Activated T-cell treated with anti-CD3 and anti-CD28 coated beads, Interleukin-2, amount 50 U/mL, for 1 hour (primary cell): ENCODE data around the gene ARPP19.
"Not testable (repeated sequence)": the region's sequence is repeated elsewhere in the genome, so short reads cannot be mapped to it uniquely, and the experiment has no call there.

ENCODE experiments used
- DNase-seq: peaks from one replicate; pipeline ENCODE4 v3.0.0-alpha.2; 2020

ARPP19 gene

DNA sequence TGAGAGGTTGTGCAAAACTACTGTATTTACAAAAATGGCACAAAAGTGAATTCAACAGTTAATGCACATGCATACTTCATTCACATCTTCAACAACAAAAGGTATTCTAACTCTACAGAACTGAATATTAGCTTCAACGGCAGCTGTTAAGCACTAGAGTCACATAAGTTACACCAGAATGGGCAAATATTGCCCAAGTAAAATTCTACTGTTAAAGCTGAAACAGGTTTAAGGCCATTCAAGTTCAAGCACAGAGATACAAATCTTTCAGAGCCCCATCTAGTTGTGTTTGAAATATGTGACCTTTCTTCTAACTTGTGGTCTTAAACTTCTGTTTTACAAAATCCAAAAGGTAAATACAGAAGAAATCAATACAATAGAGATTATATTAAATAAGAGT lies 17.6 kb downstream of the ARPP19 start:
- DNase-seq, result not testable (repeated sequence)

DNA sequence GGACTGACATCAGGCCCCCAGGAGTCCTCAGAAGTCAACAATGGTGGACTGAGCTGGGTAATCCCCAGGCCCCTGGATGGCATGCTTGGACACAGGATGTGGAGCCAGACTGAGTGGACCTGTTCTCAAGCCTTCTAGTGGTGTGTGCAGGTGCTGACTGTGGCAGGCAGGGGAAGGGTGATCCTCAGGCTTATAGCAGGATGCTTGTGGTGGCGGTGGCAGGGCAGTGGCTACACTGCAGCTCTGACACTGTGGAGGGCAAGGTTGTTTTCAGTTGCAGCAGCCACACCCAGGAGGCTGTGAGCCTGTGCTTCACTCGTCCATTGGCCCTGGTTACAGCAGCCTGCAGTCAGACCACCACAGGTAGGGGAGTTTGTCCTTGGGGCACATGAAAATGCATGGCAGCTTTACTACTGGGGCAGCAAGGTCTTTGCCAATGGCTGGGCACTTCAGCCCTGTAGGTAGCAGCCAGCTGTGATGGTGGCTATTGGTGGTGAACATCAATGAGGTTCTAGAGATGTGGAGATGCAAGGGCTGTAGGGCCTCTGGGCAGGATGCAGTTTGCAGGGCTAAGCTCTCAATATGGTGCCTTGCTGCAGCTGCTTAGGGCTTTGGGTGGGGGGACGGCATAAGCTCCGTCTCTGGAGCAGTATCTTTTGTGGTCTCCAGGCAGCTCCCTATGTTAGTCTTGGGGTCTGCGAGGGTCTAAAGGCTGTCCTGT lies 22.6 kb downstream of the ARPP19 start:
- DNase-seq, result no peak

DNA sequence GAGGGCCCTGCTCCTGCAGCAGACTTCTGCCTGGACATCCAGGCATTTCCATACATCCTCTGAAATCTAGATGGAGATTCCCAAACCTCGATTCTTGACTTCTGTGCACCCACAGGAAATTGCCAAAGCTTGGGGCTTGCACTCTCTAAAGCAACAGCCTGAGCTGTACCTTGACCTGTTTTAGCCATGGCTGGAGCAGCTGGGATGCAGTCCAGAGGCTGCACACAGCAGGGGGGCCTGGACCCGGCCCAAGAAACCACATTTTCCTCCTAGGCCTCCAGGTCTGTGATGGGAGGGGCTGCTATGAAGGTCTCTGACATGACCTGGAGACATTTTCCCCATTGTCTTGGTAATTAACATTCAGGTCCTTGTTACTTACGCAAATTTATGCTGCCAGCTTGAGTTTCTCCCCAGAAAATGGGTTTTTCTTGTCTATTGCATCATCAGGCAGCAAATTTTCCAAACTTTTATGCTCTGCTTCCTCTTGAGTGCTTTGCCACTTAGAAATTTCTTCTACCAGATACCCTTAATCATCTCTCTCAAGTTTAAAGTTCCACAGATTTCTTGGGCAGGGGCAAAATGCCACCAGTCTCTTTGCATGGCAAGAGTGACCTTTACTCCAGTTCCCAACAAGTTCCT lies 28.3 kb downstream of the ARPP19 start:
- DNase-seq, result no peak

DNA sequence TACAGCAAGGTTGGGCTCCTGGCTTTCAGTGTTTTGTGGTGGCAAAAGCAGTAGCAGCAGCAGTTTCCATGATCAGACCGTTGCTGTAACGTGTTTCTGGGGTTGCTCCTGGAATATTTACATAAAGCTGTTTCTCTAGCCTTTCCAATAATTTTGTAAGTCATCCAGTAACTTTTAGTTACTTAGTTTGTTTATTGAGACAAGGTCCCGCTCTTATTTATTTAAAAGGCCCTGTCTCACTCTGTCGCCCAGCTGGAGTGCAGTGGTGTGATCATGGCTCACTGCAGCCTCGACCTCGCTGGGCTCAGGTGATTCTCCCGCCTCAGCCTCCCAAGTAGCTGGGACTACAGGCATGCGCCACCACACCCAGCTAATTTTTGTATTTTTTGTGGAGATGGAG lies 31.4 kb downstream of the ARPP19 start:
- no peak for DNase-seq

DNA sequence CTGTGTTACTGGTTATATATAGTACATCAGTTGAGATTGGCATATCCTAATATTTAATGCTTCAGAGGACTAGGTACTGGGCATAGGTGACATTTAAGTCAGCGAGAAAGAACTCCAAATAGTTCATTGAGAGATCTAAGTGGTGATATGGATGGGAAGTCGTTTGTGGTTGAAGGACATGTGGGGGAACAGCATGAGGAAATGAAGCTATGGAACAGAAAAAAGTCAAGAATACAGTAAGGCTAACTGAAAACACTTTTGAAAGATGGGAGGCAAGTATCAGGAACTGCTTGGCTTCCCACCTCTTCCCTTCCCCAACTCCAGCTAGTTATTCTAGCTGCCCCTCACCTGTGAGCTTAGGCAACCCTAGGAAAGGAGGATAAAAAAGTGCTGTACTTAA lies 36.4 kb downstream of the ARPP19 start:
- no peak for DNase-seq

DNA sequence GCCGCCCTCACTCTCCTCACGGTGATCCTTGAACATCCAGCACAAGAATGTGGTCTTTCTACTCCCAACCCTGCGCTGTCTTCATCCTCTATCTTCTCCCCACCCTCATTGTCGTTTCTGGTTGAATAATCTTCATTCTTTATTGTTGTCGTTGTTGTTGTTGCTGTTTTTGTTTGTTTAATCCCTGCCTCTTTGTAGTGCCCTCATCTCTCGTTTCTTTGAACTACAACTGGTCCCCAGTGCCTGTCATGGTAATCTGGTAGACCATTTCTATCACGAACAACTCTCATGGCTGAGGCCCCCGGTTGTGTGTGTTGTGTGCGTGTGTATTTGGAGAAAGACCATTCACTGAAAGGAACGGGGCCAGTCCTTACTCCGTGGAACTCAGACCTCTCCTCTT lies 38.9 kb downstream of the ARPP19 start:
- no peak for DNase-seq

DNA sequence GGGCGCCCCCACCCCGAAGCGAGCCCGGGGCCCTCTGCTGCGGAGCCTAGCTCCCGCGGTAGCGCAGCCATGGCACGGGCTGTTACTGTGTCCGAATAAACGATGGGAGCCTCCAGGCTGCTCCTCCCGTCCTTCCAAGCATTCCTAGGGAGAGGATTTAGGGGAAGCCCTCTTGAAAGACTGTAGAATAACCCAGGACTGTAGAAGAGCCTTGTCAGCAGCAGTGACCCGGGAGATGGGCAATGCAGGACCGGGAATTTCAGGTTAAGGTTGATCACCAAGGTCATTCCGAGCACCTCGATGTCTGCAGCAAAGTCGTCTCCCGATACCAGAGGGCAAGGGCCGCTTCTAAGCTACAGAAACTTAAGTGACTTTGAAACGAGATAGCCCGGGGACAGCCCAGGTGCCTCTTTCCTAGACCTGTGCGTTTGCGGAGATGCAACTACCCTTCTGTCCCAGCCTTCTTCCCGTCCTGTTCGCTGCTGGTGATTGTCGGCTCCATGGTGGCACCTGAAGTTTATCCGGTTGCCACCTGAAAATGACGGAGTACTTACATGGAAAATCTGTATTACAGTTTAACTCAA lies 39.4 kb downstream of the ARPP19 start:
- DNase-seq, result peak; percentile 48

DNA sequence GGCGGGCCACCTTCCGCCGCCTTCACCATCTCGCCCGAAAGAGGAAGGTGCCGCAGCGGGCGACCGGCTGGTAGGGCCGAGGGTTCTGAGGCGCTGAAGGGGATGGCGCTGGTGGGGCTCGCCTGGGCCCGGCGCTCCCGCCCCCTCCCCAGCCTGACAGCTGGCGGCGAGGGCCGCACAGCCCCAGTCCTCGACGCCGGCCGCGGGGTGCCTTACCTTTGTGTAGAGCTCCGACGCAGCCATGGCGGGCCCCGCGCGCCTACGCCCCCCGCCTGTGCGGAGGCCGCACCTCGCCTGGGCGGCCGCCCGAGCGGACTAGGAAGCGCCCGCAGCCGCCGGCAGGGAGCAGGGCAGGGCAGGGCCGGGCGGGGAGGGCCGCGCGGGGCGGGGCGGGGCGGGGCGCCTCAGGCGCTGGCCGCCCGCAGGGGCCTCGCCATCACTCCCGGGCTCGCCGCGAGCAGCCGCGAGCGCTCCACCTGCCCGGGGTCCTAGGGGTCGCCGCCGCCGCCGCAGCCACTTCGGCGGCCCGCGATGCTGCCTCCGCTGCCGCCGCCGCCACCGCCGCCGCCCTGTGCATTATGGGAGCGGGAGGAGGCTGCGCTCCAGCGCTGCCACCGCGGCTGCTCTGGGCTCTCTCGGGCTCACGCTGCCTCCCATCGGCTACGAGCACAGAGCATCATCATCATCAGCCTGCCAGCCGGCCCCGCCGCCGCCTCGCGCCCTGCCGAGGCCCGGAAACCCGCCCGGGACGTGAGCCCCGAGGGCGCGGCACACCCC lies 40.1 kb downstream of the ARPP19 start, which contains the start of gene MYO5A:
Gene MYO5A (minus strand): TSS at position 317 of the 777 bp plus-strand sequence. CDS start 74 bp downstream, at position 243.
- DNase-seq, result peak; percentile 83

DNA sequence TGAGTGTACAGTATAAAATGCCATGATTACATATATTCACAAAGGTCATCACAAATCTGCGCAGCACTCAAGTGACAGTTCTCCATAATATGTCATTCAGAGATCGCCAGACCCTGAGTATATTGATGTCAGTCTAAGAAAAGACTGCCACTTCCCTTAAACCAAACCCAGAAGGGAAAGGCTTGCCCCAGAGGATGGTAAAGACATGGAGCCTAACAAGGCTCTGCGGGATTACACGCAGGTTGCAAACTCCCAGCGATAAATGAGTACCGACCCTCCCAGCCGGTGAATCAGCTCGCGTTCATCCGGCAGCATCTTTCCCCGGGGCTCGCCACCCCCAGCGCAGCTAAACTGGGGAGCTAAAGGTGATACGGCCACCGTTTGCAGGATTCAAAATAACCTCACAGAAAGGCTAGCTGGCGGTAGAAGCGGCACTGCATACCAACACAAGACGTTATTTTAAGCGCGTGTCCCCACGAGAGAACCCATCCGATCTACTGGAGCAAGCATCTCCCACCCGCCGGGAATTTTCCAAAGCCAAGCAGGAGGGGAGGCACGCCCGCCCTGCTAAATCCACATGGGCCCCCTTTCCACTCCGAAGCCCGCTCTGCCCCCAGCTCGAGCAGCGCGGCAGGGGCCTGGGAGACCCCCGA lies 40.8 kb downstream of the ARPP19 start:
- peak; percentile 58 for DNase-seq

DNA sequence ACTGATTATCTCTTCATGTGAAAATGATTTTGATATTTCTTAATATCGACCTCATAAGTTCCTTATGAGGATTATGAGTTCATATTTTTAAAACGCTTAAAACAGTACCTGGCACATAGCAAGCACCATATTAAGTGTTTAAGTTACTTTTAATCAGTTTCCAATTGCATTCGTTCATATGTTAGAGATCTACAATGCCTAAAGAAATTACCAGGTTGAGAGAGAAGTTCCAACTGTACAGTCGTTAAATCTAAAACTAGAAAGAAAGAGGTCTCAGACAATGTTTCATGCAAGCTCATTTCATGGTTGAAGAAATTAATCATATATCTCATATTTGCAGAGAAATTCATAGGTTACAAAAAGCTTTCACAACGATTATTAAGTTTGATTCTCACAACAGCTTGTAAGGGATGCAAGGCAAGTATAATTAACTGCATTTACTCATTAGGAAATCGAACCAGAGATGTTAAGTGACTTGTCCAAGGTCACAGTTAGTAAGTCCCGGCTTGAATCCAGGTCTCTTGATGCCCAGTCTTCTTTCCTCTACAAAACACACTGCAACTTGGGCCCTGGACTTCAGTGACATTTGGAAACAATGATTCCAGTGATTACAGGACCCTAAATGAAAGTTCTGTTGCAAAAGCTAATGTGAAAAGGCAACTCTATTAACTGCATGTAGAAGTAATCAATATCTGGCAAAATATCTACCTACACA lies 41.5 kb downstream of the ARPP19 start:
- no peak for DNase-seq

DNA sequence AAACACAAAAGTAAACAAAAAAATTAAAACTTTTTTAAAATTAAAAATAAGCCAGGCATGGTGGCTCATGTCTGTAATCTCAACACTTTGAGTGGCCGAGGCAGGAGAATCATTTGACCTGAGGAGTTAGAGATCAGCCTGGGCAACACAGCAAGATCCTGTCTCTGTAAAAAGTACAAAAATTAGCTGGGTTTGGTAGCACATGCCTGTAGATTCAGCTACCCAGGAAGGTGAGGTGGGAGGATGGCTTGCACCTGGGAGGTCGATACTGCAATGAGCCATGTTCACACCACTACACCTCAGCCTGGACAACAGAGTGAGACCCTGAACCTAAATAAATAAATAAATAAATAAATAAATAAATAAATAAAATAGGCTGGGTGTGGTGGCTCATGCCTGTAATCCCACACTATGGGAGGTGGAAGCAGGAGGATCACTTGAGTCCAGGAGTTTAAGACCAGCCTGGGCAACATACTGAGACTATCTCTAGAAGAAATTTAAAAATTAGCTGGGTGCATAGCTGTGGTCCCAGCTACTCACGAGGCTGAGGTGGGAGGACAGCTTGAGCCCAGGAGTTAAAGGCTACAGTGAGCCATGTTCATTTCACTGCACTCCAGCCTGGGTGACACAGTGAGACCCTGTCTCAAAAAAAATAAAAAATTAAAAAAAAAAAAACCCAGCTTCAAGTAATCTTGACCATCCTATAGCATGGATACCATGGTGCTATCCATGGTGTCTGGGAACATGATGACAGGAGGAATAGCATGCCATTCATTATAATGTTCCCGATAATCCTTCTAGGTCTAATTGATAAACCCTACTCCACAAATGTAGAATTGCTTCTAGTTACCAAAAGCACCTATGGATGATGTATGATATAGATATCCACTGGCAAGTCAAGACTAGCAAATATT lies 44.4 kb downstream of the ARPP19 start:
- no peak for DNase-seq

DNA sequence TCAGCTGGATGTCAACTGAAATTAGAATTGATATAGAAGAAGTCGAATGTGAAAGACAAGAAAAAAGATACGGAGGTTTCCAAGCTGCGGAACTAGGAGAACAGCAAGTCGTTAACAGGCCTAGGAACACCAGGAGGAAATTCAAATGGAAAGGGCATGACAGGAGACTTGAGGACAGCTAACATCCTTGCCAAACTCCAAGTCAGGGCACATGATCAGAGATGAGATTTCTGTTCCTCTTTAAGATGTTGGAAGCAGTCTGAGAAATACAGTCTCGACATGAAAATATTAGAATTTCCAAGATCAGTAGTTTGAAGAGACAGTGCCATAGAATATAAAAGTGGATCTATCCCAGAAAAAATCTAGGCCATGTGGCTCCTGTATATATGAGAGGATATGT lies 45.2 kb downstream of the ARPP19 start:
- no peak for DNase-seq

DNA sequence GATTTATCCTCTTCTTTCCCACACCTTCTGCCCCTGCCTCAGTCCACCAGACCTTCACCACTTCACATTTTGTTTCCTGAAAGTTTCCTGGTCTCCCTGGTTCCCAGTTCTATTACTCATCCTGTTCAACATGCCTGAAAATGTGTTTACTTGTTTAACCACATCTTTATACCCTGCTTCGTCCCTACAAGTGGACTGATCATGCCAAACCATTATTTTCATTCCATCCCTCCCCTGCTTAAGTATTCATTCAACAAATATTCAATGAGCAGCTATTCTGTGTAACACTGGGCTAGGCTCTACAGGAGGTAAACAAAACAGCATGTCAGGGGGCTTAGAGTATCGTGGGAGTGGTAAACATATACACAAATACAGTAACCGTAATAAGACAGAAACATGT lies 45.6 kb downstream of the ARPP19 start:
- no peak for DNase-seq

DNA sequence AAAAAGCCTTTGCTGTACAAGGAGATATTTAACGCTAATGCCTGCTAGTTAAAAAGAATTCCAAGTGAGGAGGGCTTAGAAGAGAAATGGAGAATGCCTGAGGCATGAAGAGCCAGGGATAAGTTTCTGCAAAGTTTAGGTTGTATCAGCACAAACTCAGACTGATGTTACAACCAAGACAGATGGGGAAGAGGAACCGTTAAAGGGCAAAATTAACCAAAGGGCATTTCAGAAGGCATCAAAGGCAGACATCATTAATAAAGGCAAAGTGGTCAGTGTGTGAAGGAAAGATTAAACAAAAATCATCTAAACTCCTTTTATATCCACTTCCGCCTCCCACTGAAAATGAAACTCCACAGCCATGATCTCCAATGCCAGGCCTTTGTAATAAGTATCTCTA lies 47.1 kb downstream of the ARPP19 start:
- no peak for DNase-seq

DNA sequence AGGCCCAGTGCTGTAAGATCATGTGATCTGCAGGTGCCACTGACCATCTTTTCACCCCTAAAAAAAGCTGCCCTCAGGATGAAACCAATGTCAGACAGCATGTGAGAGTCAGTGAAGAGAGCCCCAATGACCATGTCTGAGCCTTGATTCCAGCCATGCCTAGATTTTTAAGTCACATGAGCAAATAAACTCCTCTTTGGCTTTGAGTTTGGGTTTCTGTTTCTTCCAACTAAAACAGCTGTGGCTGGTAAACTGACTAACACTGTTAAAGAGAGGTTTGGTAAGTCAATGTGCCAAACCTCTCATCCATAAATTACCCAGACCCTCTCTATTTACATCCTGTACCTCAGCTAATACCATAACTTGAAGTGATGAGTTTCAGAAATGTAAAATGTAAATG lies 48.4 kb downstream of the ARPP19 start:
- no peak for DNase-seq

DNA sequence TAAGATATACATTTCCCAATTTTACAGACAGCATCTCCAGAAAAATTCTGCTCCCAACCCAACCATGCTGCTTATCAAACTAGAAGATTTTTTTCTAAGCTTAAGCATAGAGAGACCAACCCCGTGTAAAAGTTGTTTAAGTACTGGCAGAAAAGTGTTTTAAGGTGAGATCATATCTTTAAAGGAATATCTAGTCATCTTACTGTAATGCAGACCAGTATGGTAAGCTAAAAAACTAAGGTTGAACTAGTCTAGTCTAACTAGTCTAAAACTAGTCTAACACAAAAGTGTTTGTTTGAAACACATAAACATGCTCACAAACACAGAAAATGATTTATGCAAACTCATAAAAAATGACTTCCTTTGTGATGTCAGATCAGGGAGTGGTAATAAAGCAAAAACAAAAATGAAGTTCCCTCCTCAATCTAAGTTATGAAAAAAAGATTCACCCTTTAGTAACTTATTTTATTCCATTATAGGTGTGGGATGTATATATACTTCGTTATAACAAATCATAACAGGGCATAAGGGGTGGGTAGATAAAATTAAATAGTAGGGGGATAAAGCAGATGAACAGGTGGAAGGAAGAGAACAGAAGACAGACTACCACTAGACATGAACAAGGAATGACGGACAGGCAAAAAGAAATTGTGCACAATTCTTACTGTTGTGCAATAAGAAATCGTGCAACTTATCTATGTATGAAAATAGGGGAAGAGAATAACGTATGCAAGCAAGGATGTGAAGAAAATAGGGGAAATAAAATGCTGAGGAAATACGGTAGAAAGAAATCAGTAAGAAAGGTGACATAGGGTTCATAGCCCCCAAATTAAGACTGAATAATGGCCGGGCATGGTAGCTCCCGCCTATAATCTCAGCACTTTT lies 50.1 kb downstream of the ARPP19 start:
- no peak for DNase-seq

DNA sequence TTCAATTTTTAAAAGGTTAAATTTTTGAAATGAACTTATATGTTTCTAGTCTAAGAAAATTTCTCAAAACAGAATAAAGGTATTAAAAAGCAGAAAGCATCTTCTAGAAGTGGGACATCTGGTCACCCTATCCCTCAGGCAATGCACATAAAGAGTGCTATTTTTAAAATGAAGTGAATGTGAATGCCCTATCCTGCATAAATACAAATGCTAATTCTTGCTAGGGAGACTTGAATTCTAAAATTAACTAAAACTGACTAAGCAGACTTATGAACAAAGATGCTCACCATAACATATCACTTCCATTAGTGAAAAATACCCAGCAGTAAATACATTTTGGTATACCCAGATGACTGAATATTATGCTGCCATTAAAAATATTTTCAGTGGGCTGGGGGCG lies 51.8 kb downstream of the ARPP19 start:
- DNase-seq, result no peak

DNA sequence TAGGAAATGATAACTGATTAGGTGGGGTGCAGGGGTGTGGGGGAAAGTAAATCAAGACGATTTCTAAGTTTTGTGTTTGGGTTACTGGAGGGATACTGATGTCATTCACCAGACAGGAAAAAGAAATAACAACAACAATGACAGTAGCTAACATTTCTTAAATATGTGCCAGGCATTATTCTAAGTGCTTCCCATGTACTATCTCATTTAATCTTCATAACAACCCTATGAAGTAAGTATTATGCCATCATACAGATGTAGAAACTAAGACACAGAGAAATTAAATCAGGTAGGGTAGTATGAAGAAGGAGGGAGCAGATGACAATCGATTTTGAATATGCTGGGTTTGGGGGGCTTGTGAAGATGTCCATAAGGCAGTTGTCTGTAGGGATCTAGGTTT lies 53.5 kb downstream of the ARPP19 start:
- no peak for DNase-seq

DNA sequence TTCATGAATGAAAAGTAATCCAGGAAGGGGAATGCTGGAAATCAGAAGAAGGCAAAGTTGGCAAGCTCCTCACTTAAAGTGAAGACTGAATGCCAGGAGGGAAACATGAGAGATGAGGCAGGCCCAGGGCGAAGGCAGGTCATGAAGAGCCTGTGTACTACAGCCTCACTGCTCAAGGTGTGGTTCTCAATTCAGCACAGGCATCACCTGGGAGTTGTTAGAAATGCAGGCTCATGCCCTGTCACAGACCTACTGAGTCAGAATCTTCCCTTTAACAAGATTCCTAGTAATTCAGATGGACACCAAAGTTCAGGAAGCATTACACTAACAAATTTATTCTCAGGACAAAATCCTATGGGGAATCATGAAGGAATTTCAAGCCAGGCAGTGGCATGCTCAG lies 54.3 kb downstream of the ARPP19 start:
- DNase-seq, result no peak

DNA sequence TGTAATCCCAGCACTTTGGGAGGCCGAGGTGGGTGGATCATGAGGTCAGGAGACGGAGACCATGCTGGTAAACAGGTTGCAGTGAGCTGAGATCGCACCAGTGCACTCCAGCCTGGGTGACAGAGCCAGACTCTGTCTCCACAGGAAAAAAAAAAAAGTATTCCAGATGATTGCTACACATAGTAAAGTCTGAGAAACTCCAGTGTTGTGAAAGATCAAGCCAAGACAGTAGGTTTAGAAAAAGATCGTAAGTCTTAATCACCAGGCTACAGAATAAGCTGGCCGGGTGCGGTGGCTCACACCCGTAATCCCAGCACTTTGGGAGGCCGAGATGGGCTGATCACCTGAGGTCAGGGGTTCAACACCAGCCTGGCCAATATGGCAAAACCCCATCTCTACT lies 56.0 kb downstream of the ARPP19 start:
- DNase-seq, result not testable (repeated sequence)
